ENCODE results near the gene RAB4A.

The RAB4A gene

DNA sequence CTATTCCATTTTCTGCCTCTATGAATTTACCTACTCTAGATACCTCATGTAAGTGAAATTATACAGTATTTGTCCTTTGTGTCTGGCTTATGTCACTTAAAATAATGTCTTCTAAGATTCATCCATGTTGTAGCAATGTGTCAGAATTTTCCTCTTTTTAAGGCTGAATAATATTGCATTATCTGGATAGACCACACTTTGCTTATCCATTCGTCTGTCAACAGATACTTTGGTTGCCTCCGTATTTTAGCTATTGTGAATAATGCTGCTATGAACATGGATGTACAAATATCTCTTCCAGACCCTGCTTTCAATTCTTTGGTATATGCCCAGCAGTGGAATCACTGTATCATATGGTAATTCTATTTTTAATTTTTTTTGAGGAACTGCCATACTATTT is 82.1 kb downstream of the RAB4A start:
- peaks cover 1% of the 10 kb centered on the region for H3K27me3 ChIP-seq (replicated peaks)
- DNase-seq, result no peak
- no peaks in the 10 kb centered on the region for H3K36me3 ChIP-seq (replicated peaks)
- in situ Hi-C loops (cut with HindIII; ENCODE audit: low pct_ligation_motif_present, low sequenced_read_pairs), result no loop called here
- H3K27ac ChIP-seq, result no peak overlapping the region
- TF ChIP-seq, protein P1, sequence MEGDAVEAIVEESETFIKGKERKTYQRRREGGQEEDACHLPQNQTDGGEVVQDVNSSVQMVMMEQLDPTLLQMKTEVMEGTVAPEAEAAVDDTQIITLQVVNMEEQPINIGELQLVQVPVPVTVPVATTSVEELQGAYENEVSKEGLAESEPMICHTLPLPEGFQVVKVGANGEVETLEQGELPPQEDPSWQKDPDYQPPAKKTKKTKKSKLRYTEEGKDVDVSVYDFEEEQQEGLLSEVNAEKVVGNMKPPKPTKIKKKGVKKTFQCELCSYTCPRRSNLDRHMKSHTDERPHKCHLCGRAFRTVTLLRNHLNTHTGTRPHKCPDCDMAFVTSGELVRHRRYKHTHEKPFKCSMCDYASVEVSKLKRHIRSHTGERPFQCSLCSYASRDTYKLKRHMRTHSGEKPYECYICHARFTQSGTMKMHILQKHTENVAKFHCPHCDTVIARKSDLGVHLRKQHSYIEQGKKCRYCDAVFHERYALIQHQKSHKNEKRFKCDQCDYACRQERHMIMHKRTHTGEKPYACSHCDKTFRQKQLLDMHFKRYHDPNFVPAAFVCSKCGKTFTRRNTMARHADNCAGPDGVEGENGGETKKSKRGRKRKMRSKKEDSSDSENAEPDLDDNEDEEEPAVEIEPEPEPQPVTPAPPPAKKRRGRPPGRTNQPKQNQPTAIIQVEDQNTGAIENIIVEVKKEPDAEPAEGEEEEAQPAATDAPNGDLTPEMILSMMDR (IDR thresholded peaks at IDR 0.05; ENCODE audit: low read depth, low read length, missing control alignments), result no peak
- no peak overlapping the region for H3K4me3 ChIP-seq (ENCODE audit: low read depth, low read length)

DNA sequence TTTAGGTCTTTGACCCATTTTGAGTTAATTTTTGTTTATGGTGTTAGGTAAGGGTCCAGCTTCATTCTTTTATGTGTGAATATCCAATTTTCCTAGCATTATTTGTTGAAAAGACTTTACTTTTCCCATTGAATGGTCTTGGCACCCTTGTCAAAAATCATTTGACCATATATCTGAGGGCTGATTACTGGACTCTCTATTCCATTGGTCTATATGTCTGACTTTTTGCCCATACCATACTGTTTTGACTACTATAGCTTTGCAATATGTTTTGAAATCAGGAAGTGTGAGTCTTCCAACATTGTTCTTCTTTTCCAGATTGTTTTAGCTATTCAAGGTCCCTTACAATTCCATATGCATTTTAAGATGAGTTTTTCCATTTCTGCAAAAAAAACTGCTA is 83.3 kb downstream of the RAB4A start:
- H3K27me3 ChIP-seq (replicated peaks), result no peaks in the 10 kb centered on the region
- no peak for DNase-seq
- in situ Hi-C loops (cut with HindIII; ENCODE audit: low pct_ligation_motif_present, low sequenced_read_pairs), result no loop called here
- no peak overlapping the region for H3K27ac ChIP-seq
- H3K36me3 ChIP-seq (replicated peaks), result no peaks in the 10 kb centered on the region
- TF ChIP-seq, protein P1 (IDR thresholded peaks at IDR 0.05; ENCODE audit: low read depth, low read length, missing control alignments), result no peak
- no peak overlapping the region for H3K4me3 ChIP-seq (ENCODE audit: low read depth, low read length)

Measured in brain microvascular endothelial cell (primary cell).